A549 treated with AZD2906 at 1 μM for 4 hours (cell line): Measurements from ENCODE around the gene MPHOSPH10. TPM values are rescaled to one million over a fixed set of nuclear protein-coding genes. Genes with fewer than 3 reads are reported as not detected.

ENCODE experiments used
- total RNA-seq: library from RNA; stranded (reverse); fragments of 200-300 nt; extraction: Qiagen RNA extraction; gene quantifications from 5 replicates; pipeline ENCODE4 v1.2.3, GENCODE V29; 2022

Gene MPHOSPH10
- total RNA-seq, result 35.3 to 48.5 TPM (median 37.3 TPM) in 5 replicates

GRCh38 chr2:71130152-71130904 is at the start of gene MPHOSPH10, which contains the start of gene MCEE:
Gene MPHOSPH10, plus strand, starts transcription at chr2:71130634. Its CDS starts 32 bp downstream, at chr2:71130666.
Gene MCEE, minus strand, starts transcription at chr2:71130229. Its CDS starts 10 bp downstream, at chr2:71130219.

Other genes with a start within 250 kb of the MPHOSPH10 start
- 3.2 to 5.1 TPM (median 4.2 TPM) in 5 replicates for gene VAX2, start 230.1 kb upstream of the MPHOSPH10 start, total RNA-seq
- gene ATP6V1B1, start 194.7 kb upstream of the MPHOSPH10 start, total RNA-seq, result 1.3 to 2.3 TPM (median 1.7 TPM) in 5 replicates
- gene ANKRD53, start 152.0 kb upstream of the MPHOSPH10 start, total RNA-seq, result 0.06 to 0.16 TPM (median 0.12 TPM) in 4 of 5 replicates, not detected in the other
- 75.7 to 81.9 TPM (median 79.7 TPM) in 5 replicates for gene TEX261, start 135.8 kb upstream of the MPHOSPH10 start, total RNA-seq
- 63.1 to 95.5 TPM (median 89.1 TPM) in 5 replicates for gene NAGK, start 62.0 kb upstream of the MPHOSPH10 start, total RNA-seq
- gene MCEE, start 405 bp upstream of the MPHOSPH10 start, total RNA-seq, result 9.9 to 12.8 TPM (median 11.2 TPM) in 5 replicates
- gene PAIP2B, start 96.5 kb downstream of the MPHOSPH10 start, total RNA-seq, result 0.20 to 0.27 TPM (median 0.23 TPM) in 5 replicates
- 54.5 to 69.1 TPM (median 57.3 TPM) in 5 replicates for gene ZNF638, start 201.1 kb downstream of the MPHOSPH10 start, total RNA-seq